MM.1S (cell line): ENCODE data around the gene TAPT1.

Experiments used
- DNase-seq: peaks from one replicate; pipeline ENCODE4 v3.0.0-alpha.2; 2015
- H2AFZ ChIP-seq: fragments of 300-600 bp; sonication (generic); 2 replicates; pipeline ENCODE4 v1.6.0; 2016; ENCODE audit warnings: antibody characterized with exemption, low read length
- H3F3A ChIP-seq: fragments of 300-600 bp; sonication (generic); 2 replicates; pipeline ENCODE4 v1.6.1; 2016; ENCODE audit warnings: mild to moderate bottlenecking, antibody characterized with exemption, low read length, moderate library complexity, mixed read lengths; ENCODE audit not compliant: insufficient read depth
- H3K27ac ChIP-seq: fragments of 300-600 bp; sonication (generic); 2 replicates; pipeline ENCODE4 v1.5.1; 2016; ENCODE audit warnings: mild to moderate bottlenecking, low read length
- H3K27me3 ChIP-seq: fragments of 300-600 bp; sonication (generic); replicated peaks from 2 replicates; pipeline ENCODE4 v1.6.0; 2016; ENCODE audit warnings: low read length; ENCODE audit not compliant: insufficient read depth
- H3K36me3 ChIP-seq: fragments of 300-600 bp; sonication (generic); replicated peaks from 2 replicates; pipeline ENCODE4 v1.6.1; 2016; ENCODE audit warnings: mild to moderate bottlenecking, low read length, mixed read lengths; ENCODE audit not compliant: insufficient read depth
- H3K4me1 ChIP-seq: fragments of 300-600 bp; sonication (generic); 2 replicates; pipeline ENCODE4 v1.6.1; 2016; ENCODE audit warnings: low read length, mixed read lengths
- H3K4me2 ChIP-seq: fragments of 300-600 bp; sonication (generic); 2 replicates; pipeline ENCODE4 v1.6.0; 2016; ENCODE audit warnings: low read depth, low read length
- H3K4me3 ChIP-seq: fragments of 300-600 bp; sonication (generic); 2 replicates; pipeline ENCODE4 v1.5.1; 2016; ENCODE audit warnings: low read length, mixed read lengths
- H3K79me2 ChIP-seq: fragments of 300-600 bp; sonication (generic); 2 replicates; pipeline ENCODE4 v1.6.1; 2016; ENCODE audit warnings: mixed run types, low read length, mixed read lengths
- H3K9ac ChIP-seq: fragments of 300-600 bp; sonication (generic); 2 replicates; pipeline ENCODE4 v1.6.1; 2016; ENCODE audit warnings: low read length, mixed read lengths
- H3K9me2 ChIP-seq: fragments of 300-600 bp; sonication (generic); replicated peaks from 2 replicates; pipeline ENCODE4 v1.6.1; 2016; ENCODE audit warnings: mild to moderate bottlenecking, low read length, mixed read lengths; ENCODE audit not compliant: insufficient read depth
- H3K9me3 ChIP-seq: fragments of 300-600 bp; sonication (generic); replicated peaks from 2 replicates; pipeline ENCODE4 v1.6.1; 2016; ENCODE audit warnings: mild to moderate bottlenecking, low read length, mixed read lengths; ENCODE audit not compliant: insufficient read depth
- H4K20me1 ChIP-seq: fragments of 300-600 bp; sonication (generic); 2 replicates; pipeline ENCODE4 v1.6.1; 2016; ENCODE audit warnings: mild to moderate bottlenecking, low read length, moderate library complexity, mixed read lengths; ENCODE audit not compliant: insufficient read depth
- CTCF ChIP-seq: fragments of 300-600 bp; sonication (generic); IDR thresholded peaks from 2 replicates; pipeline ENCODE4 v1.5.1; 2016; ENCODE audit warnings: antibody characterized with exemption, low read length, mixed read lengths
- EZH2 ChIP-seq: fragments of 300-600 bp; sonication (generic); optimal IDR thresholded peaks from 2 replicates; pipeline ENCODE3; 2017; ENCODE audit warnings: low read depth, mild to moderate bottlenecking, antibody characterized with exemption, low read length, mixed read lengths
- EZH2phosphoT487 ChIP-seq: fragments of 300-600 bp; sonication (generic); IDR thresholded peaks from 2 replicates; pipeline ENCODE4 v1.6.1; 2018; ENCODE audit warnings: antibody characterized with exemption, low read length

TAPT1 gene

GRCh38 chr4:16157609-16158503, 68.4 kb downstream of the TAPT1 start:
- Histone ChIP-seq H4K20me1 (no peaks in the 10 kb centered on the region), H3K4me2 (no peak overlapping the region), H3K4me3 (no peak overlapping the region), H3K36me3 (no peaks in the 10 kb centered on the region), H3K9me3 (no peaks in the 10 kb centered on the region), H3K4me1 (no peaks in the 10 kb centered on the region), H3K9me2 (no peaks in the 10 kb centered on the region), H3F3A (no peaks in the 10 kb centered on the region), H3K27ac (no peak overlapping the region), H2AFZ (no peak overlapping the region), H3K9ac (no peak overlapping the region), H3K79me2 (no peaks in the 10 kb centered on the region), H3K27me3 (no peaks in the 10 kb centered on the region)
- no peak for TF ChIP-seq EZH2
- no peak for TF ChIP-seq EZH2phosphoT487
- TF ChIP-seq CTCF: no peak
- DNase-seq: no peak

GRCh38 chr4:16155528-16156169, 70.6 kb downstream of the TAPT1 start:
- TF ChIP-seq CTCF (no peak), EZH2phosphoT487 (no peak), EZH2 (no peak)
- no peak overlapping the region for H3K4me2 ChIP-seq
- DNase-seq: no peak
- H3K27me3 ChIP-seq: no peaks in the 10 kb centered on the region
- H3K36me3 ChIP-seq: no peaks in the 10 kb centered on the region
- no peaks in the 10 kb centered on the region for H3K4me1 ChIP-seq
- no peaks in the 10 kb centered on the region for H4K20me1 ChIP-seq
- no peak overlapping the region for H3K27ac ChIP-seq
- no peaks in the 10 kb centered on the region for H3K79me2 ChIP-seq
- H2AFZ ChIP-seq: no peak overlapping the region
- H3K9me2 ChIP-seq: no peaks in the 10 kb centered on the region
- H3K9ac ChIP-seq: no peak overlapping the region
- H3K9me3 ChIP-seq: no peaks in the 10 kb centered on the region
- H3K4me3 ChIP-seq: no peak overlapping the region
- no peaks in the 10 kb centered on the region for H3F3A ChIP-seq

DNA sequence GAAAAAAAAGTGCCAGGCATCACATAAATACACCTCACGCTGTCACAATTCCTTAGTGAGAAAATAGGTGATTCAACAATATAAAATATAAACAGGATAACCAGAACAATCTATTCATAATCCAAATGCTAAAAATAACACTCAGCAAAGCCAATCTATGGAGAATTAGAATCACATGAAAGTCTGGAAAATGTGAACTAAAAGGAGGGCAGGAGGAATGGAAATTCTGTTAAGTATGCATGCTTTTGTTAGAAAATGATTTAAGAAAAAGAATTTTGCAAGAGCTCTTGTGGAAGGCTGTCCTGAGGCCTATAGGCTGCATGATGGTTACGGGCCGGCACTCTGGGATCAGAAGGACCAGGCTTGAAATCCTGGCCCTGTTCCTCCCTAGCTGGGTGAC, 71.8 kb downstream of the TAPT1 start:
- no peak for TF ChIP-seq EZH2phosphoT487
- Histone ChIP-seq H3K4me3 (no peak overlapping the region), H3K9me3 (no peaks in the 10 kb centered on the region), H3K27me3 (no peaks in the 10 kb centered on the region), H3K4me1 (peaks cover 6% of the 10 kb centered on the region), H3K27ac (no peak overlapping the region), H2AFZ (no peak overlapping the region), H3K36me3 (no peaks in the 10 kb centered on the region), H4K20me1 (no peaks in the 10 kb centered on the region), H3K9ac (no peak overlapping the region), H3K79me2 (no peaks in the 10 kb centered on the region), H3K4me2 (no peak overlapping the region), H3K9me2 (no peaks in the 10 kb centered on the region), H3F3A (no peaks in the 10 kb centered on the region)
- no peak for DNase-seq
